Stimulated activated CD4-positive, alpha-beta T cell treated with anti-CD3 and anti-CD28 coated beads, Interleukin-4, amount 100 ng/mL, for 48 hours (primary cell): ENCODE data around the gene TKTL2.
"Not testable (repeated sequence)": the region's sequence is repeated elsewhere in the genome, so short reads cannot be mapped to it uniquely, and the experiment has no call there.

Source experiments
- DNase-seq, 2 donors: peaks; one replicate each; pipeline ENCODE4 v3.0.0-alpha.2; 2020; ENCODE audit warnings: low read depth in 2 of 2

TKTL2 gene

GRCh38 chr4:163447481-163447880, 26.1 kb downstream of the TKTL2 start:
- no peak for DNase-seq

- DNase-seq: not testable (repeated sequence)
Observed at GRCh38 chr4:163447023-163447422, 26.5 kb downstream of the TKTL2 start.

DNA sequence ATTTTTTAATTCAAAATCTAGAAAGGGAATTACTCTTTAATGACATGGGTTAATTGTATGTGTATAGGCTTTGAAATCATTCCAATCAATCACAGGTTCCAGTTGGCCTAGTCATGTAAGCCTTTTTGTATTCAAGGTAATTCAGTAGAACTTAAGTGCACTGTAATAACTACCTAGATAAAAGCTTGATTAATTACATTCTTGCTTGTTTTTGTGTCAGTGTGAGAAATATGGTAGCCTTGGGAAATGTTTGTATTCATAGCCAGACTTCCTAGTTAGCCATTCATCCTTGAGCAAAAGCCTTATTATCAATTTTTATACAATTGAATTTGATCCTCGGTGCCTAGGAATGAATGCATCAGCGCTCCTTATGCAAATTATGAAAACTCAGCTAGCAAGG, 33.5 kb downstream of the TKTL2 start:
- no peak for DNase-seq
